ENCODE data around the gene ATP6V1E1. TPM values are rescaled to one million over a fixed set of nuclear protein-coding genes. Genes with fewer than 3 reads are reported as not detected.

The ATP6V1E1 gene
- total RNA-seq, 2 experiments from 2014 or later, result 78.7 to 82.1 TPM

DNA sequence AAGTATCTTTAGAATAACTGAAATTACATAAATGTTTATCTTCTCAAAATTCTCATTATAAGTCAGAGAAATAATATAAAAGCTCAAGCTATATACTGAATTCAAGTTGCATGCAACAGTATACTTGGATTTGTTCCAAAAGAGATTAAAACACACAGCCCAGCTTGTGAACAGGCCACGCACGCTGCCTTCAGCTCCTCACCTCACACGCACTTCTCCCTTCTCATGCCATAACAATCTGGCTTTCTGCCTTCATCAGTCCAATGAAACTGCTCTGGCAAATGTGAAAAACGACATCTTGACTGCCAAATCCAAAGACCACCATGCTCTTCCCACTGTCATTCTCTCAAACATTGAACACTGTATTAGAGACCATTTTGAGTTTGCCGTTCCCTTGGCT, 22.1 kb downstream of the ATP6V1E1 start:
- Mint-ChIP-seq H3K27ac (no peak overlapping the region), H3K27me3 (no peaks in the 10 kb centered on the region), H3K36me3 (peaks cover 3% of the 10 kb centered on the region), H3K4me1 (peaks cover 1% of the 10 kb centered on the region), H3K4me3 (no peak overlapping the region), H3K9me3 (no peaks in the 10 kb centered on the region)
- DNase-seq, result no peak

DNA sequence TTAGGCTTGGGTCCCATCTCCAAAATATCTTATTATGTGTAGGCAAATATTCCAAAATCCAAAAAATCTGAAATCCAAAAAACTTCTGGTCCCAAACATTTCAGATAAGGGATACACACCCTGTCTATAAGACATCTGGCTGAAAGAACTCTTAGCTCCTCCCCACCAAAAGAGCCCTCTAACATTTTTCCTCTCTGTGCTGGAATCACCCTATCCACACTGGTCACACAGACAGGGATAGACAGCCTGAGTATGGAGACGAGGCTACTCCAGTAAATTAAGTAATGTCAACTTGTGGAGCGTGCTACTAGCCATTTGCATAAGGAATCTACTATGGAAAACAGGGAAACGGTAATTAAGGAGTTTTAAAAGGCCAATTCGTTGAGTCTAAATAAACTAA, 24.9 kb downstream of the ATP6V1E1 start:
- Mint-ChIP-seq H3K36me3 (peaks cover 3% of the 10 kb centered on the region), H3K4me1 (no peaks in the 10 kb centered on the region), H3K9me3 (no peaks in the 10 kb centered on the region), H3K4me3 (no peak overlapping the region), H3K27ac (no peak overlapping the region), H3K27me3 (no peaks in the 10 kb centered on the region)
- no peak for DNase-seq

DNA sequence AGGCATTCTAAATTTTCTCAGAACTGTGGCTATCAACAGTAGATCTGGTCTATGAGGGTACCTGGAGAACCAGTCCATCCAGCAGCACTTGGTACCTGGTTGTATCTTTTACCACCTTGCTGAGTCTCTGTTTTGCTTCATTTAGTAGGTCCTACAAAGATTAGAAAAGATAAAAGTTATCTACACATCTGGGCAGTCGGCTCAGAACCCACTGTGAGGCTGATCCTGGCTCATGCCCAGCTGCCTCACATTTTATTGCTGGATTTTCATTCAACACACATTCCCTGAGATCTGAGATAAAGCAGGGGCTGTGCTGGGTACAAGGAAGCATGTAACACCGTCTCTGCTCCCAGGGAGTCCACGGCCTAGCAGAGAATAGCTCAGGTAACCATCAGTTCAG, 27.5 kb downstream of the ATP6V1E1 start:
- Mint-ChIP-seq H3K27ac (peak overlapping the region; percentile 18), H3K27me3 (no peaks in the 10 kb centered on the region), H3K9me3 (no peaks in the 10 kb centered on the region), H3K4me1 (no peaks in the 10 kb centered on the region), H3K4me3 (no peak overlapping the region), H3K36me3 (peaks cover 21% of the 10 kb centered on the region)
- DNase-seq, result no peak

DNA sequence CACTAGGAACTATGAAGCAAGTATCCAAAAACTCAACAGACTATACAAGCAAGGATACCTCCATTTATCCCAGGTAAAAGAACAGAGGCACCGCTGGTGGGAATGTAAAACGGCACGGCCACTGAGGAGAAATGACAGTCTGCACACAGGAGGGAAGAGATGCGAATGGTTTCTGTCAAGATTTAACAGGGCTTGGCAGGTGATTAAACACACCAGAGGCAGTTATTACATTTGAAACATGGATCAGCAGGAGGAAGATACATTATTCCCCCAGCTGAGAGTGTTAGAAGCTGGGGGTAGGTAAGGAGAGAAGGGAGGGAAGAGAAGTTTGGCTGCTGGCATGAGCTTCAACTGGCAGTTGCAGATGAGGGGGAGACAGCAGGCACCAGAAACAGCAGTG, 30.2 kb downstream of the ATP6V1E1 start:
- H3K27ac Mint-ChIP-seq, result no peak overlapping the region
- no peaks in the 10 kb centered on the region for H3K9me3 Mint-ChIP-seq
- DNase-seq, result no peak
- H3K4me1 Mint-ChIP-seq, result no peaks in the 10 kb centered on the region
- peaks cover 26% of the 10 kb centered on the region for H3K36me3 Mint-ChIP-seq
- no peak overlapping the region for H3K4me3 Mint-ChIP-seq
- H3K27me3 Mint-ChIP-seq, result no peaks in the 10 kb centered on the region

DNA sequence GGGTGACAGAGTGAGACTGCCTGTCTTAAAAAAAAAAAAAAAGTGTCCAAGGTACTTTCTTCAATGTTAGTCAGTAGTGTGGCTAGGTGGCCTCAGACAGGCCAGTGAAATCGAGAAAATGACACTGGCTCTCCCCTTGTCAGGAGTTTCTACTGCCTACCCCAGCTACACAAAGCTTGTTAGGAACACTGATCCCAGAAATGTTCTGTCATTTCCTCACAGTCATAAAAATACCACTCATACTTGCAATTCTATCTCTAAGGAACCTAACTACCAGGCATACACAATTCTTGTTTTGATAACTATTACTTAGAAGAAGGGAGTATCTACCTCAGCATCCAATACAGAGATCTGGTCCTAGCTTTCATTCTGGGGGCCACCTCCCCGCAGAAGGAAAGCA, 31.3 kb downstream of the ATP6V1E1 start:
- DNase-seq, result no peak
- peak overlapping the region; percentile 11 for H3K27ac Mint-ChIP-seq
- peaks cover 26% of the 10 kb centered on the region for H3K36me3 Mint-ChIP-seq
- no peaks in the 10 kb centered on the region for H3K27me3 Mint-ChIP-seq
- H3K9me3 Mint-ChIP-seq, result no peaks in the 10 kb centered on the region
- H3K4me3 Mint-ChIP-seq, result no peak overlapping the region
- no peaks in the 10 kb centered on the region for H3K4me1 Mint-ChIP-seq

DNA sequence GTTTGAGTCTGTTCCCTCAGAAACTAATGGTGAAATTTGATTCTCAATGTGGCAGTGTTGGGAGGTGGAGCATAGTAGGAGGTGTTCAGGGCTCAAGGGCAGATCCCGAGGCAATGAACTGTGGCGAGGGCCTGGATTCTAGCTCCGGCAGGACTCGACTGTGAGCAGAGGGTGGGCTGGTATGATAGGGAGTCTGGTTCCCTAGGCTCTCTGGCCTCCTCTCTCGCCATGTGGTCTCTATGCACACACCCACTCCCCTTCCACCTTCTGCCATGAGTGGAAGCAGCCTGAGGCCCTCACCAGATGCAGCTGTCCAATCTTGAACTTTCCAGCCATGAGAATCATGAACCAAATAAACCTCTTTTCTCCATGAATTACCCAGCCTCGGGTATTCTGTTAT, 32.3 kb downstream of the ATP6V1E1 start:
- Mint-ChIP-seq H3K36me3 (peaks cover 26% of the 10 kb centered on the region), H3K4me1 (no peaks in the 10 kb centered on the region), H3K27me3 (no peaks in the 10 kb centered on the region), H3K27ac (no peak overlapping the region), H3K4me3 (no peak overlapping the region), H3K9me3 (no peaks in the 10 kb centered on the region)
- DNase-seq, result no peak

DNA sequence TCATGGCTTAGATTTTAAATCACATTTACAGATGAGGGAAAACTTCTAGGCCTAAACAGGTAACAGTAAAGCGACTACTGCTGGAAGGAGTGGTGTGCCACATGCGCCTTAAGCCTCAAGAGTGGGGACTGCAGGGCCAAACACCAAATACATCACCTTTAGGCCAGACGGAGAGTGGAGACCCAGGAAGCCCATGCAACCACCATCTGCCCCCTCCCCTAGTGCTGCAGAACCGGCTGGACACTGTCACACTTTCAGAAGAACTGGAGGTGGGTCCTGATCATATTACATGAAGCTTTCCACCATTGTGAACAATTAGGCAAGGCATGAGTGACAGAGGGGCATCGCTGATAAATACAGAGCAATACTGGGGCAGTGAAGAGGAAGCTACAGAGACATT, 36.3 kb downstream of the ATP6V1E1 start:
- H3K27ac Mint-ChIP-seq, result no peak overlapping the region
- no peaks in the 10 kb centered on the region for H3K9me3 Mint-ChIP-seq
- H3K36me3 Mint-ChIP-seq, result peaks cover 14% of the 10 kb centered on the region
- H3K4me1 Mint-ChIP-seq, result no peaks in the 10 kb centered on the region
- H3K4me3 Mint-ChIP-seq, result no peak overlapping the region
- H3K27me3 Mint-ChIP-seq, result no peaks in the 10 kb centered on the region
- no peak for DNase-seq

DNA sequence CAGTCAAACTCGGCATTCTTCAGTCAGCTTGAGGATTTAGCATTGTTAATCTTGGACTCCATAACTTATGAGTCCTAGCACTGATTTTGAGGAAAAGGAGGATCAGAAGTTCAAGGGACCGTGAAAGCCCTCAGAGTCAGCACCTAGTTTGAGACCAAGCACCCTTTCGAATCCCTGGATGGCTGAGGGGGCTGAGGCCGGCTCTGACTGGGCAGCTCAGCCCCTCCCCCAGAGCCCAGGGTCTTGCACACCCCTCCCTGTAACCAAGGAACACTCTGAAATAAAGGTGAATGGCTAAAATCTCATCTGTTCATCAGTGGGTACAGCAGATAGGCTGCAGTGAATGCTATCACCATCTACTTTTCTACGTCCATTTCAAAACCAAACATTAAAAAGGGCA, 38.0 kb downstream of the ATP6V1E1 start:
- no peaks in the 10 kb centered on the region for H3K9me3 Mint-ChIP-seq
- H3K4me1 Mint-ChIP-seq, result no peaks in the 10 kb centered on the region
- H3K27ac Mint-ChIP-seq, result no peak overlapping the region
- no peak for DNase-seq
- H3K4me3 Mint-ChIP-seq, result no peak overlapping the region
- peaks cover 5% of the 10 kb centered on the region for H3K36me3 Mint-ChIP-seq
- no peaks in the 10 kb centered on the region for H3K27me3 Mint-ChIP-seq

DNA sequence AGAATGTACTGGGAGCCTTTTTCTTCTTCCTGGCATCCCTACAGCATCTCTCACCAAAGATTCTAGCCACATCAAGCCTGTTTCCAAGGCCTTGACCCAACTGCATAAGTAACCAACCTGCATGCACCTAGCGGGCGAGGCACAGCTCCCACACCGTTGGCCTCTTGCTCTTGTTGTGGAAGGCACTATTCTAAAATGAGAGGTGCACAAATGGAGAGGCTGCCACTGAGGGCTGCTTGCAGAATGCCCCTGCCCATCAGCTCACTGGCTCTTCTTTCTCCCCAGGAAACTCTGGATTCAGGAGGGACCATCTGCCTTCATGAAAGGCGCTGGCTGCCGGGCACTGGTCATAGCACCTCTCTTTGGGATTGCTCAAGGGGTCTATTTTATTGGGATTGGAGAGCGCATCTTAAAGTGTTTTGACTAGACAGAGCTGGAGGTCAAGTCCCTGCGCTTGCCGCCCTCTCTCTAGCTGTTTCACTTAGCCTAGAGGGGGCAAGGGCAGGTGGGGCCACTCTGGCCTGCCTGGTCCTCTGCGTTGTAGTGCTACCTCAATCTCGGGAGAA, 38.7 kb downstream of the ATP6V1E1 start:
- Mint-ChIP-seq H3K27me3 (no peaks in the 10 kb centered on the region), H3K9me3 (no peaks in the 10 kb centered on the region), H3K4me1 (no peaks in the 10 kb centered on the region), H3K27ac (no peak overlapping the region), H3K36me3 (peaks cover 5% of the 10 kb centered on the region), H3K4me3 (no peak overlapping the region)
- no peak for DNase-seq

DNA sequence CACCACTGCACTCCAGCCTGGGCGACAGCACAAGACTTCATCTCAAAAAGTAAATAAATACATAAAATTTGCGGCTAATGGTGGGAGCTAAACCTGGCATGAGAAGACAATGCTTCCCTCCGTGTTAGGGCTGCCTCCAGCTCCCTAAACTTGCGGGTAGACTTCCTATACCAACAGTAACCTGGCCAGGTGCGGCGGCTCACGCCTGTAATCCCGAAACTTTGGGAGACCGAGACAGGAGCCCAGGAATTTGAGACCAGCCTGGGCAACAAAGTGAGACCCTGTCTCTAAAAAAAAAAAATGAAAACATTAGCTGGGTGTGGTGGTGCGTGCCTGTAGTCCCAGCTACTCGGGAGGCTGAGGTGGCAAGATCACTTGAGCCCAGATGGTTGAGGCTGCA, 39.9 kb downstream of the ATP6V1E1 start:
- Mint-ChIP-seq H3K4me1 (no peaks in the 10 kb centered on the region), H3K27me3 (no peaks in the 10 kb centered on the region), H3K27ac (no peak overlapping the region), H3K9me3 (no peaks in the 10 kb centered on the region), H3K36me3 (no peaks in the 10 kb centered on the region), H3K4me3 (no peak overlapping the region)
- no peak for DNase-seq

DNA sequence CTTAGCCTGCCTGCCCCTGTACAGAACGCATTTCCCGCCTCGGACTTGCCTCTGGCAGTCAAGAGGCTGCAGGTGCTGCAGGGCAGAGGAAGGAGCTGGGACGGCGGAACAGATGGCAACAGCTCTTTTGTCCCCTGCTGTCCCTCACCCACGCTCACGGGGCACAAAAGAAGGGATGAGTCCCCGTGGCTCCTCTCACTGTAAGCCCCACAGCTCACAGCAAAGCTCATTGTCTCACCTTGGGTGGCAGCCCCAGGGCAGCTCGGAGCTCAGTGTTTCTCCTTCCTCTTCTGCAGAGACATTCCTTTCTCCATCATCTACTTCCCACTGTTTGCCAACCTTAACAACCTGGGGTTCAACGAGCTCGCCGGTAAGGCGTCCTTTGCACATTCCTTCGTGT, 40.9 kb downstream of the ATP6V1E1 start:
- Mint-ChIP-seq H3K27me3 (no peaks in the 10 kb centered on the region), H3K4me1 (no peaks in the 10 kb centered on the region), H3K36me3 (no peaks in the 10 kb centered on the region), H3K9me3 (no peaks in the 10 kb centered on the region), H3K27ac (no peak overlapping the region), H3K4me3 (no peak overlapping the region)
- no peak for DNase-seq

DNA sequence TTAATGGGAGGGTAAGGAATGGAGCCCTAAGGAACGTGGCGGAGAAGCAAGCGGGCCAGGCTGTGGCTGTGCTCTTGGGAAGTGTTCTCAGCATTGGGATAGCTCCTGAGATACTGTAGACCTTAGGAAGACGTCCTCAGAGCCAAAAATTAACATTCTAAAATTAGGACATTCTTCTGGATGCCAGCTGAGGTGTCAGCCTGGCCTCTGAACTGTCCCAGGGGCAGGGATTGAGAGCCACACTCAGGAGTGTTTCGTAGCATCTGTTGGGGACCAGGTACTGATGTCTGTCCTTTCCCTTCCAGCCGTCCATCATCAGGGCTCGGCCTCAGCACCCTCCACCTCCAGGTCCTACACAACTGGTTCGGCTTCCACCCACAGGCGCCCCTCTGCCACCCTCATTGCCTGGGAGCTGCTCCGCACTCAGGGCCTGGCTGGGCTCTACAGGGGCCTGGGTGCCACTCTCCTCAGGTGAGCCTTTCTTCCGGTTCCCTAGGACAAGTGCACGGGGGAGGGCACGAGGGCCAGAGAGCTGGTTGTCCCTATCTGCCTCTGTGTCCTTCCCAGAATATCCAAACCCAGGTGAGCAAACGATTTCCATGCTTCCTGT, 41.6 kb downstream of the ATP6V1E1 start:
- H3K36me3 Mint-ChIP-seq, result no peaks in the 10 kb centered on the region
- H3K27ac Mint-ChIP-seq, result no peak overlapping the region
- no peaks in the 10 kb centered on the region for H3K4me1 Mint-ChIP-seq

DNA sequence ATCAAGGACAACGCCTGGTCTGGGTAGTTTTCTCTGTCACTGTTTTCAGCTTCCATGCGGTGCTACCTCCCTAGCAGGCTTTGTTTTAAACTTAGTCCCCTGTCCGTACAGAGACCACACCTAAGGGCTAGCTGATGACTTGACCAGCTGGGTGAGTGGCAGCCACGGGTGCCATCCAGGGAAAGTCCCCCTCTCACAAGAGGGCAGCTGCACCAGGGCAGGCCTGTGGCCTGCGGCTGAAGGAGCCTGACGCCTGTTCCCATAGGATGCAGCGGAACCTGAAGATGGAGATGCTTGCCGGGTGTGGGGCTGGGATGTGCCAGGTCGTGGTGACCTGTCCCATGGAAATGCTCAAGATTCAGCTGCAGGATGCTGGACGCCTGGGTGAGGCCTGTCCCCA, 45.4 kb downstream of the ATP6V1E1 start:
- no peaks in the 10 kb centered on the region for H3K27me3 Mint-ChIP-seq
- DNase-seq, result no peak
- H3K4me1 Mint-ChIP-seq, result no peaks in the 10 kb centered on the region
- H3K36me3 Mint-ChIP-seq, result no peaks in the 10 kb centered on the region
- no peaks in the 10 kb centered on the region for H3K9me3 Mint-ChIP-seq
- H3K27ac Mint-ChIP-seq, result no peak overlapping the region
- no peak overlapping the region for H3K4me3 Mint-ChIP-seq

More for the DNA sequence above, 41.6 kb downstream of the ATP6V1E1 start:
- Mint-ChIP-seq H3K9me3 (no peaks in the 10 kb centered on the region), H3K4me3 (no peak overlapping the region), H3K27me3 (no peaks in the 10 kb centered on the region)
- no peak for DNase-seq

DNA sequence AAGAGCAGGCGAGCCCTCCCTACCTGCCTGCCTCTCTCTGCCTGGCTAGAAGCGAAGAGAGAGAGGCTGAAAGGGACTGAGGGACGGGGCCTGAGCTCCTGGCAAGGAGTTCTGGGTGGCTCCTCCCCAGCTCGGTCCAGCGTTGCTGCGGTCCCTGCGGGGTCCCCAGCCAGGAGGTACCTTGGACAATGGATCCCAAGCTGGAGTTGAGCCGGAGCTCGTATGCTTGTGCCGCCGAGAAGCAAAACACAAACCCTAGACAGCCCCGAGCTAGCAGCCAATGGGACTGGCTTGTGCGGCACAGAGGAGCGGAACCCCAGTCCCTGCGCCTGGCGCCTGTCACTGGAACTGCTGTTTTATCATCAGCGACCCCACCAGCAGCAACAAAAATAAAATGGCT, 46.9 kb downstream of the ATP6V1E1 start:
- Mint-ChIP-seq H3K27me3 (peaks cover 4% of the 10 kb centered on the region), H3K4me3 (no peak overlapping the region), H3K36me3 (no peaks in the 10 kb centered on the region), H3K27ac (no peak overlapping the region), H3K4me1 (no peaks in the 10 kb centered on the region), H3K9me3 (no peaks in the 10 kb centered on the region)
- DNase-seq, result no peak

DNA sequence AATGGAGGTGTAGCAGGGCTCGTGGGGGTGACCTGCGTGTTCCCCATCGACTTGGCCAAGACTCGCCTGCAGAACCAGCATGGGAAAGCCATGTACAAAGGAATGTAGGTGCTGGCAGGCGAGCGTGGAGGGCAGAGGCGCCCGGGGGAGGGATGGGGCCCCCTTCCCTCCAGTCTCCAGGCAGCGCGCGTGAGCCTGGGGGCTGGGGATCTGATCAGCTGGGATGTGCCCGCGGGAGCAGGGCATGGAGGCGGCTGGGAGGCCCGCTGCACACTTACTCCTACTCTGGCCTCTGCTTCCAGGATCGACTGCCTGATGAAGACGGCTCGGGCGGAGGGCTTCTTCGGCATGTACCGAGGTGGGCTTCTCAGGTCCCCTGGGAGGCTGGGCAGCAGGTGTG, 47.5 kb downstream of the ATP6V1E1 start:
- no peaks in the 10 kb centered on the region for H3K4me1 Mint-ChIP-seq
- no peak overlapping the region for H3K27ac Mint-ChIP-seq
- no peak for DNase-seq
- H3K4me3 Mint-ChIP-seq, result no peak overlapping the region
- peaks cover 4% of the 10 kb centered on the region for H3K27me3 Mint-ChIP-seq
- no peaks in the 10 kb centered on the region for H3K9me3 Mint-ChIP-seq
- no peaks in the 10 kb centered on the region for H3K36me3 Mint-ChIP-seq

DNA sequence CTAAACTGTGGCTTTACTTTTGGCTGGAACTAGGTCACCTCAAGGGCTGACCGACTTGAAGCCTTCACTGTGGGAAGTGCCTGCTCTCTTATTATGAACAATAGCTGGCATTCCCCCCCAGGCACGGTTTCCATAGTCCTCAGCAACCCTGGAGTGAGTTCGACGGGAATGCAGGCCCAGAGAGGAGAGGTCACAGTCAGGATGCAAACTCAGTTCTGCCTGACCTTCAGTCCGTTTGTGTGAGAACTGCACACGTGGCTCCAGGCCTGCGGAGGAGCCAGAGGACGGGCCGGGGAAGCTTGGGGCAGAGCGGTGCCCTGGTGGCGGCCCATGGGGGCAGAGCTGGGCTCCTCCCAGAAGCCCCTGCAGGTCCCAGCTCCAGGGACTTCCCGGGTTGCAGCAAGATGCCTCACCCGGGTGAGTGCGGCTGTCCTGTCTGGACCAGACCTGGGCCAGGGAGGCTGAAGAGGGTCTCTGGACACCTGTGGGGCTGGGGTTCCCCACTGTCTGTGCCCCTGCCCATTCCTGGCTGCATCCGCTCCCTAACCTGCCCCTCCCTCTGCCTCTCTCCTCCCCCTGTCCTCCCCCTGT, 48.0 kb downstream of the ATP6V1E1 start:
- no peak overlapping the region for H3K4me3 Mint-ChIP-seq
- no peak for DNase-seq
- no peaks in the 10 kb centered on the region for H3K4me1 Mint-ChIP-seq
- H3K27me3 Mint-ChIP-seq, result peaks cover 4% of the 10 kb centered on the region
- no peaks in the 10 kb centered on the region for H3K36me3 Mint-ChIP-seq
- no peaks in the 10 kb centered on the region for H3K9me3 Mint-ChIP-seq
- no peak overlapping the region for H3K27ac Mint-ChIP-seq
